Measurements from ENCODE around the gene SLC30A2.

SLC30A2 gene

GRCh38 chr1:26017606-26018005, 28.3 kb downstream of the SLC30A2 start:
- Histone ChIP-seq H3K4me1 (peaks cover 73% of the 10 kb centered on the region), H3K9ac (peak overlapping the region; percentile 11; the same call in 1 of the 2 replicates), H3K27me3 (no peaks in the 10 kb centered on the region), H3K27ac (peak overlapping the region; percentile 32; the same call in 1 of the 2 replicates), H3K9me3 (no peaks in the 10 kb centered on the region), H4K20me1 (no peaks in the 10 kb centered on the region), H3K4me3 (no peak overlapping the region), H3K4me2 (peak overlapping the region; percentile 74), H3K36me3 (no peaks in the 10 kb centered on the region)
- no peak for TF ChIP-seq Cebpa-rat (IDR thresholded peaks at IDR 0.05)

GRCh38 chr1:26016953-26017545, 28.9 kb downstream of the SLC30A2 start:
- TF ChIP-seq Cebpa-rat (IDR thresholded peaks at IDR 0.05) = no peak
- H3K9me3 ChIP-seq = no peaks in the 10 kb centered on the region
- no peaks in the 10 kb centered on the region for H4K20me1 ChIP-seq
- peaks cover 67% of the 10 kb centered on the region for H3K4me1 ChIP-seq
- no peak overlapping the region for H3K4me3 ChIP-seq
- H3K36me3 ChIP-seq = no peaks in the 10 kb centered on the region
- peak overlapping the region; percentile 11; the same call in 1 of the 2 replicates for H3K9ac ChIP-seq
- peak overlapping the region; percentile 32; the same call in 1 of the 2 replicates for H3K27ac ChIP-seq
- H3K27me3 ChIP-seq = no peaks in the 10 kb centered on the region
- peak overlapping the region; percentile 74 for H3K4me2 ChIP-seq

GRCh38 chr1:26016258-26016952, 29.5 kb downstream of the SLC30A2 start:
- H3K4me3 ChIP-seq = no peak overlapping the region
- no peaks in the 10 kb centered on the region for H4K20me1 ChIP-seq
- H3K4me2 ChIP-seq = peak overlapping the region; percentile 74
- H3K27ac ChIP-seq = peak overlapping the region; percentile 51; the same call in 1 of the 2 replicates
- no peaks in the 10 kb centered on the region for H3K9me3 ChIP-seq
- peaks cover 61% of the 10 kb centered on the region for H3K4me1 ChIP-seq
- H3K36me3 ChIP-seq = no peaks in the 10 kb centered on the region
- no peaks in the 10 kb centered on the region for H3K27me3 ChIP-seq
- TF ChIP-seq Cebpa-rat (IDR thresholded peaks at IDR 0.05) = no peak
- H3K9ac ChIP-seq = no peak overlapping the region

- peak overlapping the region; percentile 74 for H3K4me2 ChIP-seq
- no peaks in the 10 kb centered on the region for H3K36me3 ChIP-seq
- H3K27me3 ChIP-seq = no peaks in the 10 kb centered on the region
- H3K9me3 ChIP-seq = no peaks in the 10 kb centered on the region
- H3K9ac ChIP-seq = no peak overlapping the region
- peak overlapping the region; percentile 51 for H3K27ac ChIP-seq
- H3K4me3 ChIP-seq = no peak overlapping the region
- no peaks in the 10 kb centered on the region for H4K20me1 ChIP-seq
- peaks cover 50% of the 10 kb centered on the region for H3K4me1 ChIP-seq
- TF ChIP-seq Cebpa-rat (IDR thresholded peaks at IDR 0.05) = peak; percentile 99
Observed at GRCh38 chr1:26015358-26015757, 30.6 kb downstream of the SLC30A2 start.

- TF ChIP-seq Cebpa-rat (IDR thresholded peaks at IDR 0.05) = no peak
Observed at GRCh38 chr1:26014179-26014578, 31.7 kb downstream of the SLC30A2 start.

GRCh38 chr1:26012864-26013263, 33.1 kb downstream of the SLC30A2 start:
- Histone ChIP-seq H3K4me3 (no peak overlapping the region), H3K4me1 (peaks cover 45% of the 10 kb centered on the region), H3K4me2 (no peak overlapping the region), H4K20me1 (no peaks in the 10 kb centered on the region), H3K9ac (no peak overlapping the region), H3K9me3 (no peaks in the 10 kb centered on the region), H3K36me3 (no peaks in the 10 kb centered on the region), H3K27me3 (no peaks in the 10 kb centered on the region), H3K27ac (no peak overlapping the region)
- TF ChIP-seq Cebpa-rat (IDR thresholded peaks at IDR 0.05) = no peak

More at GRCh38 chr1:26014179-26014578, 31.7 kb downstream of the SLC30A2 start:
- Histone ChIP-seq H3K4me3 (no peak overlapping the region), H3K27me3 (no peaks in the 10 kb centered on the region), H3K27ac (no peak overlapping the region), H4K20me1 (no peaks in the 10 kb centered on the region), H3K36me3 (no peaks in the 10 kb centered on the region), H3K9me3 (no peaks in the 10 kb centered on the region), H3K4me2 (no peak overlapping the region), H3K4me1 (peaks cover 43% of the 10 kb centered on the region), H3K9ac (no peak overlapping the region)

- Histone ChIP-seq H3K36me3 (no peaks in the 10 kb centered on the region), H3K9me3 (no peaks in the 10 kb centered on the region), H3K9ac (no peak overlapping the region), H3K27ac (no peak overlapping the region), H3K4me1 (peaks cover 37% of the 10 kb centered on the region), H4K20me1 (no peaks in the 10 kb centered on the region), H3K4me2 (no peak overlapping the region), H3K27me3 (no peaks in the 10 kb centered on the region), H3K4me3 (no peak overlapping the region)
- no peak for TF ChIP-seq Cebpa-rat (IDR thresholded peaks at IDR 0.05)
Observed at GRCh38 chr1:26010825-26011224, 35.1 kb downstream of the SLC30A2 start.

GRCh38 chr1:26009796-26010447, 36.0 kb downstream of the SLC30A2 start:
- no peak overlapping the region for H3K9ac ChIP-seq
- no peaks in the 10 kb centered on the region for H4K20me1 ChIP-seq
- H3K4me1 ChIP-seq = peaks cover 28% of the 10 kb centered on the region
- H3K9me3 ChIP-seq = no peaks in the 10 kb centered on the region
- TF ChIP-seq Cebpa-rat (IDR thresholded peaks at IDR 0.05) = no peak
- no peak overlapping the region for H3K27ac ChIP-seq
- H3K27me3 ChIP-seq = no peaks in the 10 kb centered on the region
- H3K4me3 ChIP-seq = no peak overlapping the region
- H3K4me2 ChIP-seq = no peak overlapping the region
- no peaks in the 10 kb centered on the region for H3K36me3 ChIP-seq

GRCh38 chr1:26006710-26007109, 39.2 kb downstream of the SLC30A2 start:
- Histone ChIP-seq H3K36me3 (no peaks in the 10 kb centered on the region), H3K9ac (no peak overlapping the region), H3K4me1 (peaks cover 23% of the 10 kb centered on the region), H3K4me2 (no peak overlapping the region), H3K9me3 (no peaks in the 10 kb centered on the region), H3K4me3 (no peak overlapping the region), H3K27me3 (no peaks in the 10 kb centered on the region), H4K20me1 (no peaks in the 10 kb centered on the region), H3K27ac (no peak overlapping the region)
- TF ChIP-seq Cebpa-rat (IDR thresholded peaks at IDR 0.05) = no peak
